ENCODE results near the gene ZNF862. TPM values are rescaled to one million over a fixed set of nuclear protein-coding genes. Genes with fewer than 3 reads are reported as not detected.
A peak's percentile ranks its signal among the peaks of the same experiment; 100 is the strongest.

Gene ZNF862
- total RNA-seq, 1 donor from 2014 or later = 8.5 TPM

DNA sequence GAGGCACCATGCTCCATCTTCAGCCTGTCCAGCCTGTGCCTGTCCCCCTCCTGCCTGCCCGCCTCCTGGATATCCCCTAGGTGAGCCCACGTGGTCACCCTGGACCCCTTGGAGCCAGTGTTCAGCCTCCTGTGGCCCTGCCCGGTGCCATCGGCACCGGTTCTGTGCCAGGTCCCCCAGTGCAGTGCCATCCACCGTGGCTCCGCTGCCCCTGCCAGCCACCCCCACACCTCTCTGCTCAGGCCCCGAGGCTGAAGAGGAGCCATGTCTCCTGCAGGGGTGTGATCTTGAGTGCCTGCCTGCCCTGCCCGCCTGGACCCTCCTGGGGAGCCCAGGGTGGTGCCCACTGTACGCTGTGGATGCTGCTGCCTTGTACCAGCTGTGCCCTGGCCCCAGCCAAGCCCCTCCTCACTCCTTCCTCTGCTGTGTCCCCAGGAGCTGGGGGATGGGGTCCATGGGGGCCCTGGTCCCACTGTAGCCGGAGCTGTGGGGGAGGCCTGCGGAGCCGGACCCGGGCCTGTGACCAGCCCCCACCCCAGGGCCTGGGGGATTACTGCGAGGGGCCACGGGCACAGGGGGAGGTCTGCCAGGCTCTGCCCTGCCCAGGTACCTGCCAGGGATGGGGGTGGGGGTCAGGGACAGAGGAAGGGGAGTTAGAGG, 26.2 kb upstream of the ZNF862 start:
- DNase-seq = no peak

DNA sequence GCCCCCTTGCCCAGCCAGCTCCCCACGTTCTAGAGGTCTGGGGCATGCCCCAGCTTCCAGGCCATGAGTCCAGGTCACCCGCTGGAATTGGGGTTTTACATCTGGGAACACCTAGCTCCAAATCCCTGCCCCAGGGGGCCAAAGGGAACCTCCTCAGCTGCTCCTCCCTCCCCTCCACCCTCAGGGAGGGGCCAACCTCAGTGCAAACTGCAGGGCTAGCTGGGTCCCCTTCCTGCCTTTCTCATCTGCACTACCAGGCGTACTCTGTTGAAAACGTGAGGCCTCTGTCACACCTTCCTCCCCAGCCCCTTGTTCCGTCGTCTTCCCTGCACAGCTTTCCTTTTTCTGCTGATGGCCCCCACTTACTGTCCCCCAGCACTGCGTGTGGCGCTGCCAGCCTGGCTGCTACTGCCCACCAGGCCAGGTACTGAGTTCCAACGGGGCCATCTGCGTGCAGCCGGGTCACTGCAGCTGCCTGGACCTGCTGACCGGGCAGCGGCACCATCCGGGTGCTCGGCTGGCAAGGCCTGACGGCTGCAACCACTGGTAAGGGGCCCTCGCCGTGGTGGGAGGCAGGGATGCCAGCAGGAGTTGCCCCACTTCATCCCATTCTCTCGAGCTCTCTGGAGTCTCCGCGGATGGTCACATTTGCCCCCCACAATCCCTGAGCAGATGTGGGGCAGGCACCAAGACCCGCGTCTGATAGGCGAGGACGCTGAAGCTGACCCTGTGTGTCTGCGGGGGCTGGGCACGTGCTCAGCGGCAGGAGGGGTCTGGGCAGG, 24.7 kb upstream of the ZNF862 start:
- no peak for DNase-seq

DNA sequence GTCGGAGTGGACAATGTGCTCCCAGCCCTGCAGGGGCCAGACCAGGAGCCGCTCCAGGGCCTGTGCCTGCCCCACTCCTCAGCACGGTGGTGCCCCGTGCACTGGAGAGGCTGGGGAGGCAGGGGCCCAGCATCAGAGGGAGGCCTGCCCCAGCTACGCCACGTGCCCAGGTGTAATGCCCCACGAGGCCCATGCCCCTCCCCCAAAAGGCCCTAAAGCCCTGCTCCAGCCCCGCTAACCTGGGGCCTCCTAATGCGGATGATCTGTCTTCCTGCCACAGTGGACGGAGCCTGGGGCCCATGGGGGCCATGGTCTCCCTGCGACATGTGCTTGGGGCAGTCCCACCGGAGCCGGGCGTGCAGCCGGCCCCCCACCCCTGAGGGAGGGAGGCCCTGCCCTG, 23.7 kb upstream of the ZNF862 start:
- no peak for DNase-seq

DNA sequence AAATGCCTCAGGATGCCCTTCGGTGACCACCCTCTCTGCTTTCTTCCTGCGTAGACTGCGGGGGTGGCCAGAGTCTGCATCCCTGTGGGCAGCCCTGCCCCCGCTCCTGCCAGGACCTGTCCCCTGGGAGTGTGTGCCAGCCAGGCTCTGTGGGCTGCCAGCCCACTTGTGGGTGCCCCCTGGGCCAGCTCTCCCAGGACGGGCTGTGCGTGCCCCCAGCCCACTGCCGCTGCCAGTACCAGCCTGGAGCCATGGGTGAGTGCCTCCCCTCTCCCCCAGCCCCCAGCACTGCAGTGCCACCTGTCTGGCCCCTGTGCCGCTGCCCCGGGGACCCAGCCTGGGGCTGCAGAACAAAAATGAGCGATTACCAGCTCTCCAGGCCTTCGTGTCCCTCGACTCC, 23.1 kb upstream of the ZNF862 start:
- no peak for DNase-seq

DNA sequence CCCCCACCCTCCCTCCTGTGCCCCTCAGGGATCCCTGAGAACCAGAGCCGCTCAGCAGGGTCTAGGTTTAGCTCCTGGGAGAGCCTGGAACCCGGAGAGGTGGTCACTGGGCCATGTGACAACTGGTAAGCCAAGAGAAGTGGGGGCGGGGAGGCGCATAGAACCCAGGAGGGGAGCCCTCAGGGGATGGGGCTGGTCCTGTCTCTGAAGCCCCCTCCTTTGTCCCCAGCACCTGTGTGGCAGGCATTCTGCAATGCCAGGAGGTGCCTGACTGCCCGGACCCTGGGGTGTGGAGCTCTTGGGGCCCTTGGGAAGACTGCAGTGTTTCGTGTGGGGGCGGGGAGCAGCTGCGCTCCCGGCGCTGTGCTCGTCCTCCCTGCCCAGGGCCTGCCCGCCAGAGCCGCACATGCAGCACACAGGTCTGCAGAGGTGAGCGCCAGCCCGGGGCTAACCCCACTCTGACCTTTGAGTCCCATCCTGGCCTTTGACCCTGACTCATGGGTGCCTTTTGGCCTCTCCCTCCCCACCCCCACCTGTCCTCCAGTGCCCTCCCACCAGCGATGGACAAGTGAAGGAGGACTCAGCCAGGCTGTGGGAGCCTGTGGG, 22.4 kb upstream of the ZNF862 start:
- no peak for DNase-seq

- no peak for DNase-seq
These were observed 21.9 kb upstream of the ZNF862 start for GRCh38 chr7:149816267-149816751.

DNA sequence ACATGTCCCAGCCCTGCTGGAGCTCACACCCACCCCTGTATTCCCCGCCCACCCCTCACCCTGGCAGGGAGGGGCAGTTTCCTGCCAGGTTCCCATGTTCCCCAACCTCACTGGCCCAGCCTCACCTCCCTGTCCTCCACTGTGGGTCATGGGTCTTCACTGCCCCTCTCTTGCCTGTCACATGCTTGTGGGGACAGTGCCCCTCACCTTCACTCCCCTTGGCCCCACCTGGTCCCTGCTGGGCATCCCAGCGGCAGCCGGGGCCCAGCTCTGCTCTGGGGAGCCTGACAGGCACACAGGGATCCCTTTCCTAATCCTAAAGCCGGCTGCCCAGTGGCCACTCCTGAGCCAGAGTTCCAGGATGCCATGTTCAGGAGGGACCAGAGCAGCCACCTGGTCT, 21.4 kb upstream of the ZNF862 start:
- no peak for DNase-seq

GRCh38 chr7:149817301-149817771, 20.8 kb upstream of the ZNF862 start:
- peak; percentile 19 for DNase-seq

GRCh38 chr7:149817836-149818535, 20.2 kb upstream of the ZNF862 start:
- no peak for DNase-seq

DNA sequence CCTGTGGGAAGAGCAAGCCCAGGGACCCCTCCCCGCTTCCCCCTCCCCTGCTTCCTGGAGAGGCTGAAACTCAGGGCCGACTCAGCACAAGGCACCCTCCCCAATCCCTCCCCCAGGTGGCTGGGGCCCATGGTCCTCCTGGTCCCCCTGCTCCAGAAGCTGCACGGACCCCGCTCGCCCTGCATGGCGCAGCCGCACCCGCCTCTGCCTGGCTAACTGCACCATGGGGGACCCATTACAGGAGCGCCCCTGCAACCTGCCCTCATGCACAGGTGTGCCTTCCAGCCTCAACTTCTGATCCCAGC, 19.7 kb upstream of the ZNF862 start:
- DNase-seq = no peak

- DNase-seq = no peak
These were observed 18.8 kb upstream of the ZNF862 start for GRCh38 chr7:149819141-149819960.

DNA sequence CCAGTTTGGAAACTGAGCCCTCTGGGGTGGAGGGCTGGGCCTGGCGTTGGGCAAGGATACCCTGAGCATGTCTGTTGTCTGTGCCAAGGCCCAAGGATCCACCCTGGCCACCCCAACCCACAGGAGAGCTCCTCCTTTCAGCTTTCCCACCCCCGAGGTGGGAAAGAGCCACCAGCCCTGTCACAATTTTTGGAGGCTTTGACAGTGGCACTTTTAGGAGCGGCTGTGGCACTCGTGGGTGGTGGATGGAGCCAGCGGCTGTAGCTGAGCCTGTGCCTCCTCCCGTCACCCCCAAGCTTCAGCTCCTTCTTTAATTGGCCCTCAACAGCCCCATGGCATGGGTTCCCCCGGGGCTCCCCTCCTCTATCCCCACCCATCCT, 18.2 kb upstream of the ZNF862 start:
- DNase-seq = no peak

GRCh38 chr7:149820622-149821190, 17.5 kb upstream of the ZNF862 start:
- no peak for DNase-seq

- no peak for DNase-seq
These were observed 16.7 kb upstream of the ZNF862 start for GRCh38 chr7:149821191-149822148.

DNA sequence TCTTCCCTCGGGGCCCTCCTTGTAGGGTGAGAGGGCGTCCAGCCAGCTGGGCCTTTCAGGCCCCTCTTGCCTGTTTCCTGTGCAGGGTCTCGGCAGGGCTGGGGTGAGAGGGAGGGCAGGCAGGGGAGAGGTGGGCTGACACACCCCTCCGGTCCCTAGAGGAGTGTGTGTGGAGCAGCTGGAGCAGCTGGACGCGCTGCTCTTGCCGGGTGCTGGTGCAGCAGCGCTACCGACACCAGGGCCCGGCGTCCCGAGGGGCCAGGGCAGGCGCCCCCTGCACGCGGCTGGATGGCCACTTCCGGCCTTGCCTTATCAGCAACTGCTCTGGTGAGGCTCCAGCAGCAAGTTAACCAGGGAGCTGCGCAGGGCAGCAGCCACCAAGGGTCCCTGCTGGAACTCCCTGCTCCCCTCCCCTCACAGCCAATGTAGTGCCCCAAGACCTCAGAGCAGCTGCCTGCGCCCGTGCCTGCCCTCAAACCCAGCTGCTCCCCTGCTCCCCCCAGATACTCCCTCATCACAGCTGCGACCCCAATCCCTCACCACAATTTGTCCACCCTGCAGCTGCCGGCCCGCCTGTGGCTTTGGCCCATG, 15.7 kb upstream of the ZNF862 start:
- peak; percentile 80 for DNase-seq

GRCh38 chr7:149823191-149823630, 15.0 kb upstream of the ZNF862 start:
- DNase-seq = peak; percentile 27

- DNase-seq = no peak
These were observed 14.5 kb upstream of the ZNF862 start for GRCh38 chr7:149823631-149824199.

DNA sequence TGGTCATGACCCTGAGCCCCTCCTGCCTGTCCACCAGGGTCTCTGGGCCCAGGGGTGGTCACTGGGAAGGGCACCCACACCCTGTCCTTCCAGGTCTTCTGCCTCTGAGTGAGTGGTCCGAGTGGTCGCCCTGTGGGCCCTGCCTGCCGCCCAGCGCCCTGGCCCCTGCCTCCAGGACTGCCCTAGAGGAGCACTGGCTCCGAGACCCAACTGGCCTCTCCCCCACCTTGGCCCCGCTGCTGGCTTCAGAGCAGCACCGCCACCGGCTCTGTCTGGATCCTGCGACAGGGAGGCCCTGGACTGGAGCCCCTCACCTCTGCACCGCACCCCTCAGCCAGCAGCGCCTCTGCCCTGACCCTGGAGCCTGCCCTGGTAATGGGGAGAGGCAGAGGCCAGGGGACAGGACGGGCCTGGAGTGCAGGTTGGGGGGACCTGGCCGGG, 13.9 kb upstream of the ZNF862 start:
- DNase-seq = no peak

Measured in tongue (tissue), 2 donors.